ENCODE data around the gene DTNB. TPM values are rescaled to one million over a fixed set of nuclear protein-coding genes. Genes with fewer than 3 reads are reported as not detected.

DTNB gene
- total RNA-seq, 4 donors from 2014 or later, result 0.70 to 23.1 (median 6.1) TPM

- no peaks in the 10 kb centered on the region for H3K27me3 ChIP-seq
- DNase-seq, result no peak
- no peaks in the 10 kb centered on the region for H3K9me3 ChIP-seq
- no peak for TF ChIP-seq CTCF (IDR thresholded peaks at IDR 0.05)
- no peak for TF ChIP-seq POLR2A (IDR thresholded peaks at IDR 0.05)
- H3K27ac ChIP-seq, result no peak overlapping the region
- no peak overlapping the region for H3K4me3 ChIP-seq
- H3K4me1 ChIP-seq, result no peaks in the 10 kb centered on the region
- no peaks in the 10 kb centered on the region for H3K36me3 ChIP-seq
These were observed 180.7 kb downstream of the DTNB start for GRCh38 chr2:25492726-25493125.

GRCh38 chr2:25491966-25492532 is 181.3 kb downstream of the DTNB start:
- TF ChIP-seq POLR2A (IDR thresholded peaks at IDR 0.05), result no peak
- no peak for TF ChIP-seq CTCF (IDR thresholded peaks at IDR 0.05)

GRCh38 chr2:25491003-25491696 is 182.2 kb downstream of the DTNB start:
- H3K27ac ChIP-seq, result no peak overlapping the region
- no peak for DNase-seq
- H3K36me3 ChIP-seq, result no peaks in the 10 kb centered on the region
- H3K4me3 ChIP-seq, result no peak overlapping the region
- no peaks in the 10 kb centered on the region for H3K4me1 ChIP-seq
- H3K9me3 ChIP-seq, result no peaks in the 10 kb centered on the region
- no peak for TF ChIP-seq POLR2A (IDR thresholded peaks at IDR 0.05)
- TF ChIP-seq CTCF (IDR thresholded peaks at IDR 0.05), result no peak
- no peaks in the 10 kb centered on the region for H3K27me3 ChIP-seq

More at GRCh38 chr2:25491966-25492532, 181.3 kb downstream of the DTNB start:
- Histone ChIP-seq H3K27ac (no peak overlapping the region), H3K4me3 (no peak overlapping the region), H3K27me3 (no peaks in the 10 kb centered on the region), H3K9me3 (no peaks in the 10 kb centered on the region), H3K4me1 (no peaks in the 10 kb centered on the region), H3K36me3 (no peaks in the 10 kb centered on the region)
- DNase-seq, result no peak

GRCh38 chr2:25490217-25490616 is 183.2 kb downstream of the DTNB start:
- H3K4me1 ChIP-seq, result no peaks in the 10 kb centered on the region
- no peak overlapping the region for H3K4me3 ChIP-seq
- no peak overlapping the region for H3K27ac ChIP-seq
- DNase-seq, result no peak
- H3K9me3 ChIP-seq, result no peaks in the 10 kb centered on the region
- no peak for TF ChIP-seq CTCF (IDR thresholded peaks at IDR 0.05)
- TF ChIP-seq POLR2A (IDR thresholded peaks at IDR 0.05), result no peak
- H3K36me3 ChIP-seq, result no peaks in the 10 kb centered on the region
- no peaks in the 10 kb centered on the region for H3K27me3 ChIP-seq

- DNase-seq, result no peak
- Histone ChIP-seq H3K4me1 (no peaks in the 10 kb centered on the region), H3K9me3 (no peaks in the 10 kb centered on the region), H3K27ac (no peak overlapping the region), H3K27me3 (no peaks in the 10 kb centered on the region), H3K4me3 (no peak overlapping the region), H3K36me3 (no peaks in the 10 kb centered on the region)
- no peak for TF ChIP-seq CTCF (IDR thresholded peaks at IDR 0.05)
These were observed 183.7 kb downstream of the DTNB start for GRCh38 chr2:25489631-25490030.

Measured in Peyer's patch (tissue), 4 donors.